ENCODE measurements around the gene INHBA.

Gene INHBA

GRCh38 chr7:41710838-41711237 lies 7.9 kb upstream of the INHBA start:
- DNase-seq = no peak

GRCh38 chr7:41709621-41710020 lies 6.7 kb upstream of the INHBA start:
- no peak for DNase-seq

GRCh38 chr7:41708581-41709358 lies 5.9 kb upstream of the INHBA start:
- DNase-seq = no peak

GRCh38 chr7:41706228-41706930 lies 3.5 kb upstream of the INHBA start:
- DNase-seq = no peak

GRCh38 chr7:41705109-41705901 lies 2.4 kb upstream of the INHBA start:
- DNase-seq = peak; percentile 73

- DNase-seq = no peak
Measured at GRCh38 chr7:41701068-41701941, 1.6 kb downstream of the INHBA start.

GRCh38 chr7:41700044-41700471 lies 2.8 kb downstream of the INHBA start:
- no peak for DNase-seq

GRCh38 chr7:41699516-41699915 lies 3.4 kb downstream of the INHBA start:
- DNase-seq = no peak

- DNase-seq = no peak
Measured at GRCh38 chr7:41698726-41699125, 4.2 kb downstream of the INHBA start.

- no peak for DNase-seq
Measured at GRCh38 chr7:41698114-41698513, 4.8 kb downstream of the INHBA start.

GRCh38 chr7:41696323-41696916 lies 6.5 kb downstream of the INHBA start:
- peak; percentile 43 for DNase-seq

GRCh38 chr7:41695661-41696322 lies 7.1 kb downstream of the INHBA start:
- DNase-seq = no peak

GRCh38 chr7:41694495-41694894 lies 8.4 kb downstream of the INHBA start:
- no peak for DNase-seq

GRCh38 chr7:41693150-41693997 lies 9.5 kb downstream of the INHBA start:
- no peak for DNase-seq

GRCh38 chr7:41692251-41692650 lies 10.6 kb downstream of the INHBA start:
- no peak for DNase-seq

GRCh38 chr7:41691286-41692190 lies 11.4 kb downstream of the INHBA start:
- DNase-seq = no peak

- DNase-seq = no peak
Measured at GRCh38 chr7:41689815-41690214, 13.1 kb downstream of the INHBA start.

GRCh38 chr7:41688906-41689305 lies 14.0 kb downstream of the INHBA start:
- no peak for DNase-seq

- DNase-seq = no peak
Measured at GRCh38 chr7:41688012-41688625, 14.8 kb downstream of the INHBA start.
